Uterus (tissue), 4 donors: ENCODE data around the gene CRHR2. TPM values are rescaled to one million over a fixed set of nuclear protein-coding genes. Genes with fewer than 3 reads are reported as not detected.

Experiments
- DNase-seq, 2 donors: peaks; one replicate each; pipeline ENCODE4 v3.0.0-alpha.2; 2019 to 2020
- H3K27ac ChIP-seq, 2 donors: fragments of 200-600 bp; sonication (generic); 1 replicate in 1 of 2; 2 replicates in 1 of 2; pipeline ENCODE4 v1.5.1; 2016 to 2018
- H3K27me3 ChIP-seq, 2 donors: fragments of 200-600 bp; sonication (generic); one replicate each; pipeline ENCODE4 v1.5.1; 2018 to 2019; ENCODE audit warnings: control low read depth in 1 of 2
- H3K36me3 ChIP-seq, 2 donors: fragments of 200-600 bp; sonication (generic); one replicate each; pipeline ENCODE4 v1.5.1; 2019; ENCODE audit warnings: control low read depth in 1 of 2
- H3K4me1 ChIP-seq, 2 donors: fragments of 200-600 bp; sonication (generic); one replicate each; pipeline ENCODE4 v1.5.1; 2018 to 2019; ENCODE audit warnings: control low read depth in 1 of 2
- H3K4me3 ChIP-seq, 2 donors: fragments of 200-600 bp; sonication (generic); 1 replicate in 1 of 2; 2 replicates in 1 of 2; pipeline ENCODE4 v1.5.1; 2018 to 2019; ENCODE audit warnings: mild to moderate bottlenecking in 1 of 2
- H3K9me3 ChIP-seq, 2 donors: fragments of 200-600 bp; sonication (generic); one replicate each; pipeline ENCODE4 v1.5.1; 2019; ENCODE audit warnings: control low read depth in 1 of 2
- POLR2A ChIP-seq, 2 donors: fragments of 450-650 bp; IDR thresholded peaks; one replicate each; pipeline ENCODE4 v1.6.1; 2016; ENCODE audit warnings: antibody characterized with exemption in 2 of 2, mild to moderate bottlenecking in 1 of 2, moderate library complexity in 1 of 2
- intact Hi-C: fragments of 100-400 bp; cut with DNase I; formaldehyde crosslinking; loops from one replicate; pipeline ENCODE4 v1.15.1; 2023; ENCODE audit warnings: low total_unique reads
- total RNA-seq, 4 donors: library from RNA; depleted of rRNA in 3 of 4; stranded (reverse); fragments of >200 nt in 3 of 4; gene quantifications; one replicate each; pipeline versions ENCODE4 v1.1.0 to v1.2.4, GENCODE V29; 2014 to 2023
- TF ChIP-seq, protein P1 (sequence below), 4 experiments: fragments of 200-600 bp in 2 of 4; fragments of 450-650 bp in 2 of 4; sonication (generic) in 2 of 4; IDR thresholded peaks; one replicate each; pipeline ENCODE4 v1.5.1; 2016 to 2019; ENCODE audit warnings: antibody characterized with exemption in 4 of 4, mild to moderate bottlenecking in 2 of 4, moderate library complexity in 1 of 4
- donor health status: DM: yes; HTN: yes; CAD: no.

Gene CRHR2
- total RNA-seq, 4 donors from 2014 or later = 0.27 TPM; not detected in 3

- no peak for DNase-seq
- H3K4me1 ChIP-seq = no peaks in the 10 kb centered on the region
These were observed 23.7 kb downstream of the CRHR2 start for GRCh38 chr7:30658479-30659074.

DNA sequence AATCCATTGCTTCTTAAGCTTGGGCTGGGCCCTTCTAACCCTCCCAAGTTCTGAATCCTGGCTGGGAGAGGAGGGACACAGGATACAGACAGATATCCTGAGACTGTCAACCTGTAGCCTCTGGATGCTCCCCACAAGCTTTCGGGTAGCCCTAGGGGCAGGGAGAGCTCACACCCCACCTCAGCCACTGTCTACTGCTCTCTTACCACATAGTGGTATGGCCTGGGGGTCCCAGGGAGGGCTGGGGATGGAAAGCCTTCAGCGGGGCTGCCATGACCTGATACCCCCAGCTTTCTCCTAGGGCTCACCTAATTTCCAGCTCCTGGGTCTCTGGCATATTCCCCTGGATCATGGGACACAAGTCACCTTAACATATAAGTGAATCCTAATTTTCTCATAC, 25.1 kb downstream of the CRHR2 start:
- Histone ChIP-seq H3K4me3 (no peak overlapping the region), H3K27me3 (no peaks in the 10 kb centered on the region), H3K9me3 (no peaks in the 10 kb centered on the region), H3K4me1 (no peaks in the 10 kb centered on the region), H3K36me3 (no peaks in the 10 kb centered on the region), H3K27ac (no peak overlapping the region)
- no peak for DNase-seq
- TF ChIP-seq, protein P1, sequence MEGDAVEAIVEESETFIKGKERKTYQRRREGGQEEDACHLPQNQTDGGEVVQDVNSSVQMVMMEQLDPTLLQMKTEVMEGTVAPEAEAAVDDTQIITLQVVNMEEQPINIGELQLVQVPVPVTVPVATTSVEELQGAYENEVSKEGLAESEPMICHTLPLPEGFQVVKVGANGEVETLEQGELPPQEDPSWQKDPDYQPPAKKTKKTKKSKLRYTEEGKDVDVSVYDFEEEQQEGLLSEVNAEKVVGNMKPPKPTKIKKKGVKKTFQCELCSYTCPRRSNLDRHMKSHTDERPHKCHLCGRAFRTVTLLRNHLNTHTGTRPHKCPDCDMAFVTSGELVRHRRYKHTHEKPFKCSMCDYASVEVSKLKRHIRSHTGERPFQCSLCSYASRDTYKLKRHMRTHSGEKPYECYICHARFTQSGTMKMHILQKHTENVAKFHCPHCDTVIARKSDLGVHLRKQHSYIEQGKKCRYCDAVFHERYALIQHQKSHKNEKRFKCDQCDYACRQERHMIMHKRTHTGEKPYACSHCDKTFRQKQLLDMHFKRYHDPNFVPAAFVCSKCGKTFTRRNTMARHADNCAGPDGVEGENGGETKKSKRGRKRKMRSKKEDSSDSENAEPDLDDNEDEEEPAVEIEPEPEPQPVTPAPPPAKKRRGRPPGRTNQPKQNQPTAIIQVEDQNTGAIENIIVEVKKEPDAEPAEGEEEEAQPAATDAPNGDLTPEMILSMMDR (IDR thresholded peaks at IDR 0.05) = no peak
- TF ChIP-seq POLR2A (IDR thresholded peaks at IDR 0.05) = no peak
- intact Hi-C loops = no loop called here

More at GRCh38 chr7:30658479-30659074, 23.7 kb downstream of the CRHR2 start:
- H3K27me3 ChIP-seq = no peaks in the 10 kb centered on the region
- intact Hi-C loops = no loop called here
- no peaks in the 10 kb centered on the region for H3K9me3 ChIP-seq
- H3K27ac ChIP-seq = no peak overlapping the region
- H3K36me3 ChIP-seq = no peaks in the 10 kb centered on the region
- H3K4me3 ChIP-seq = no peak overlapping the region
- TF ChIP-seq POLR2A (IDR thresholded peaks at IDR 0.05) = no peak
- TF ChIP-seq, protein P1 (IDR thresholded peaks at IDR 0.05) = no peak

DNA sequence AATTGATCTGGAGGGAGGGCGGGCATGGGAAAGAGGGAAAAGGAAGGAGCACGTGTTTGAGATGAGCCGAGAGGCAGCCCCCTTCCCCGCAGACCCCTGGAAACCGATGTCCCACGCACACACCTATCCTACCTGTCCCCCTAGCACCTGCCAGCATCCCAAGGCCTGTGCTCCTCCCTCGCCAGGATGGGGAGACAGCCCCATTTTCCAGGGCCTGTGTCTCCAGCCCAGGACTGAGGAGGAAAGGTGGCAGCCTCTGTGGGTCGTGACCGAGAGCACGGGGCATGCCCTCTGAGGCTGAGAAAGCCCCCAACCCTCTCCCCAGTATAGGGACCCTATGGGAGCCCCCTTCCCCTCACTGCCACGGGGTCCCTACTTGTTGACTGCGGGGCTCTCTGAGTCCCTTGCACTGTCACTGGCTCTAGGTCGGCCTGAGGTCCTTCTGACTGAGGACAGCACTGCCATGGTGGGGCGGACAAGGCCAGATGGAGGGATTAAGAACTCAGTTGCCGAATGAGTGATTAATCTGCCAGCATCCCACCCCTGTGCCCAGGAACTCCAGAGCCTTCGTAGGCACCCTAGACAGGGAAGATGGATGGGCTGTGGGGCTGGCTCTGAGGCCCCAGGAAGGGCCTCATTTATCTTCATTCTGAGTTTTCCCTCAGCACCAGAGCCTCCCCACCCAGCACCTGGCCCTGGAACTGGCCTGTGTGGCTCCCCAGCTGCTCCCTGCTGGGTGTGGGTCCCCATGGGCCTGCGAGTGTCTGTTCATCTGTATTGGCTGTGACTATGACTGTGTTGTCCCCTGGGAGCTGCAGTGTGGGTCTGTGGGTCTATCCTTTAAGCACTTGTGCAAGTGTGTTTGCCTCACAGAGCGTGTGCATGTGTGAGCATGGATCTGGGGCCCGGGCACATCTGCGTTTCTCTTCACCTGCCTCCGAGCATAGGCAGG, 26.0 kb downstream of the CRHR2 start:
- no peak overlapping the region for H3K27ac ChIP-seq
- no peak overlapping the region for H3K4me3 ChIP-seq
- H3K4me1 ChIP-seq = no peaks in the 10 kb centered on the region
- intact Hi-C loops = no loop called here
- H3K27me3 ChIP-seq = no peaks in the 10 kb centered on the region
- H3K36me3 ChIP-seq = no peaks in the 10 kb centered on the region
- no peaks in the 10 kb centered on the region for H3K9me3 ChIP-seq
- TF ChIP-seq POLR2A (IDR thresholded peaks at IDR 0.05) = no peak
- TF ChIP-seq, protein P1 (IDR thresholded peaks at IDR 0.05) = no peak
- no peak for DNase-seq

DNA sequence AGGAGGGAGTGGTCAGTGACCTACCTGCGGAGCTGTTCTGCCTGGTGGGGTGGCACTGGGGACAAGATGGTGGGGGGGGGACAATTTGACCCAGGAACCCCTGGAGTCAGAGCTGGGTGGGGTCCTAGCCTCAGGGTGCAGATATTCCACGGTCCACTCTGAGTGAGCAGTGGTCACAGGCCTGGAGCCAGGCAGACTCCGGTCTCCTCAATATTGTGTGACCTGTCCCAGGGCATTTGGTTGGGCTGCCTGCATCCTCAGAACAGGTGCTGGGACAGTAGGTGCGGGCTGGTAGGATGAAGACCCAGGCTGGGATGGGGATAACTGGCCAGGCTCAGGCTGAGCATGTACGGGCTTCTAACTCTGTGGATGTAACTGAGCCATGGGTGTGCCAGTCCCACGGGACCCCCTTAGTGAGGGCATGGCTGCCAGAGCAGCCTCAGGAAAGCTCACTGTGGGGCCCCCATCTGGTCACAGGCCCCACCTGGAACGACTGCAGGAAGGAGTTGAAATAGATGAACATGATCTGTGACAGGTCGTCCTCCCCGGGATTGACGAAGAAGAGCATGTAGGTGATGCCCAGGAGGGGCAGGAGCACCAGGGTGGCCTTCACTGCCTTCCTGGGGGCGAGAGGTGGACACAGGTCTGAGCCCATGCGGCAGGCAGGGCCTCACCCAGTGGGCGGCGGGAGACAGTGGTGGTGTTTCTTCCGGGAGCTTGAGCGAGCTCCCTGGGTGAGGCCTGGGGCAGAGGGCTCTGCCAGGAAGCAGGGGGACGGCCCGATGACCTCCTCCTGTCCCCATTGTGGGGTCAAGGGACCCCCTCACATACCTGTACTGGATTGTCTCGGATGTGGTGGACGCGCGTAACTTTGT, 26.9 kb downstream of the CRHR2 start:
- DNase-seq = no peak
- H3K27me3 ChIP-seq = no peaks in the 10 kb centered on the region
- H3K9me3 ChIP-seq = no peaks in the 10 kb centered on the region
- H3K4me1 ChIP-seq = no peaks in the 10 kb centered on the region
- intact Hi-C loops = no loop called here
- no peak overlapping the region for H3K27ac ChIP-seq
- TF ChIP-seq POLR2A (IDR thresholded peaks at IDR 0.05) = no peak
- TF ChIP-seq, protein P1 (IDR thresholded peaks at IDR 0.05) = no peak
- H3K4me3 ChIP-seq = no peak overlapping the region
- H3K36me3 ChIP-seq = no peaks in the 10 kb centered on the region
